BJ (cell line): Measurements from ENCODE around the gene IFI44. TPM values are rescaled to one million over a fixed set of nuclear protein-coding genes. Genes with fewer than 3 reads are reported as not detected.

ENCODE experiments used
- CTCF ChIA-PET: fragments of 350-600 bp; formaldehyde crosslinking; extraction: SDS; loops from one replicate; lab custom pipeline; 2021; ENCODE audit warnings: antibody characterized with exemption, inconsistent platforms; lab: Yijun Ruan, JAX
- POLR2A ChIA-PET: fragments of 300-600 bp; sonication (Branson Sonifier 250); formaldehyde crosslinking; extraction: SDS; loops from one replicate; lab custom pipeline; 2021; ENCODE audit warnings: antibody characterized with exemption; lab: Charles Lee
- DNase-seq: peaks from one replicate; pipeline ENCODE4 v3.0.0-alpha.2; 2011; ENCODE audit warnings: low read depth
- H3K27me3 ChIP-seq: 2 replicates; pipeline ENCODE4 v1.6.0; 2011; ENCODE audit warnings: low read length; ENCODE audit not compliant: control insufficient read depth, insufficient read depth
- H3K36me3 ChIP-seq: 2 replicates; pipeline ENCODE4 v1.5.1; 2011; ENCODE audit warnings: low read length; ENCODE audit not compliant: control insufficient read depth, insufficient read depth
- H3K4me3 ChIP-seq: 2 replicates; pipeline ENCODE4 v1.5.1; 2011; ENCODE audit warnings: low read depth, mild to moderate bottlenecking, control low read depth, low read length
- CTCF ChIP-seq: IDR thresholded peaks from 2 replicates; pipeline ENCODE4 v1.5.1; 2011; ENCODE audit warnings: low read depth, mild to moderate bottlenecking, control low read depth, inconsistent platforms, low read length, moderate library complexity; ENCODE audit not compliant: insufficient read depth
- polyA plus RNA-seq: library from polyadenylated mRNA; depleted of rRNA; stranded (reverse); fragments of >200 nt; gene quantifications from 2 replicates; pipeline ENCODE4 v1.2.3, GENCODE V29; 2011

Gene IFI44
- polyA plus RNA-seq, 1 experiment = 2.2 TPM

GRCh38 chr1:78687914-78688313, 38.3 kb downstream of the IFI44 start:
- Histone ChIP-seq H3K27me3 (no peaks in the 10 kb centered on the region), H3K4me3 (no peak overlapping the region), H3K36me3 (no peaks in the 10 kb centered on the region)
- POLR2A ChIA-PET = no interaction called here
- no peak for DNase-seq
- no peak for TF ChIP-seq CTCF
- CTCF ChIA-PET = interaction anchor here (1.3 to 1.4 kb wide), 2 partner anchors 9 to 29 kb away, joined by 3 to 6 read pairs; no protein-coding TSS in a partner anchor

- peak; percentile 44 for TF ChIP-seq CTCF
- ChIA-PET CTCF (interaction anchor here (0.8 to 1.4 kb wide), 5 partner anchors 8 to 445 kb away, joined by 3 to 6 read pairs (median 3); no protein-coding TSS in a partner anchor), POLR2A (no interaction called here)
- no peaks in the 10 kb centered on the region for H3K27me3 ChIP-seq
- no peaks in the 10 kb centered on the region for H3K36me3 ChIP-seq
- DNase-seq = no peak
- no peak overlapping the region for H3K4me3 ChIP-seq
Measured at GRCh38 chr1:78688697-78689096, 39.1 kb downstream of the IFI44 start.

- ChIA-PET CTCF (interaction anchor here (0.8 kb wide), 1 partner anchor 149 kb away, joined by 3 read pairs; no protein-coding TSS in a partner anchor), POLR2A (no interaction called here)
- H3K27me3 ChIP-seq = no peaks in the 10 kb centered on the region
- TF ChIP-seq CTCF = no peak
- no peak overlapping the region for H3K4me3 ChIP-seq
- H3K36me3 ChIP-seq = no peaks in the 10 kb centered on the region
- no peak for DNase-seq
Measured at GRCh38 chr1:78690516-78690915, 40.9 kb downstream of the IFI44 start.

GRCh38 chr1:78691995-78692747, 42.5 kb downstream of the IFI44 start:
- Histone ChIP-seq H3K27me3 (no peaks in the 10 kb centered on the region), H3K4me3 (no peak overlapping the region), H3K36me3 (no peaks in the 10 kb centered on the region)
- no peak for TF ChIP-seq CTCF
- no peak for DNase-seq
- POLR2A ChIA-PET = no interaction called here
- CTCF ChIA-PET = no interaction called here

GRCh38 chr1:78699813-78700212, 50.2 kb downstream of the IFI44 start:
- Histone ChIP-seq H3K27me3 (no peaks in the 10 kb centered on the region), H3K36me3 (no peaks in the 10 kb centered on the region), H3K4me3 (no peak overlapping the region)
- TF ChIP-seq CTCF = no peak
- ChIA-PET CTCF (interaction anchor here (0.6 kb wide), 1 partner anchor 559 kb away, joined by 3 read pairs; no protein-coding TSS in a partner anchor), POLR2A (no interaction called here)
- no peak for DNase-seq
